ENCODE measurements around the gene FAR2.

DNA sequence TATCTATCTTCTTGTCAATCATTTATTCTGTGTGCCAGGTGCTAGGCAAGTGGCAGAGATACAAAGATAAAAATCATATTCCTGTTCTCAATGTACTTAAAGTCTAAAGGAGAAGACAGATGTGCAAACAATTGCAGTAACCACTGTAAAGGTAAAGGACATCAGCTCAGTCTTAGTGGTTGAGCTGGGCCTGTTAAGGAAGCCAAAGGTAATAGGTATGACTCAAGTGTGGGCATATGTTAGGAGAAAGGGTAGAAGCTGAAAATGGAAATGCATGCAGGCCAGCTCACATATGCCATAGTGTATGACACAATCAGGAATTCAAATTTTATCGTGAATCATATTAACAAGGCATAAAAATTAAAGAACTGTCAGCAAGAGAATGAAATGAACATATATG is 49.8 kb downstream of the FAR2 start:
- TF ChIP-seq, protein P1, sequence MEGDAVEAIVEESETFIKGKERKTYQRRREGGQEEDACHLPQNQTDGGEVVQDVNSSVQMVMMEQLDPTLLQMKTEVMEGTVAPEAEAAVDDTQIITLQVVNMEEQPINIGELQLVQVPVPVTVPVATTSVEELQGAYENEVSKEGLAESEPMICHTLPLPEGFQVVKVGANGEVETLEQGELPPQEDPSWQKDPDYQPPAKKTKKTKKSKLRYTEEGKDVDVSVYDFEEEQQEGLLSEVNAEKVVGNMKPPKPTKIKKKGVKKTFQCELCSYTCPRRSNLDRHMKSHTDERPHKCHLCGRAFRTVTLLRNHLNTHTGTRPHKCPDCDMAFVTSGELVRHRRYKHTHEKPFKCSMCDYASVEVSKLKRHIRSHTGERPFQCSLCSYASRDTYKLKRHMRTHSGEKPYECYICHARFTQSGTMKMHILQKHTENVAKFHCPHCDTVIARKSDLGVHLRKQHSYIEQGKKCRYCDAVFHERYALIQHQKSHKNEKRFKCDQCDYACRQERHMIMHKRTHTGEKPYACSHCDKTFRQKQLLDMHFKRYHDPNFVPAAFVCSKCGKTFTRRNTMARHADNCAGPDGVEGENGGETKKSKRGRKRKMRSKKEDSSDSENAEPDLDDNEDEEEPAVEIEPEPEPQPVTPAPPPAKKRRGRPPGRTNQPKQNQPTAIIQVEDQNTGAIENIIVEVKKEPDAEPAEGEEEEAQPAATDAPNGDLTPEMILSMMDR (IDR thresholded peaks at IDR 0.05): no peak
- no peak for TF ChIP-seq POLR2A (IDR thresholded peaks at IDR 0.05)
- no peak for TF ChIP-seq EP300 (IDR thresholded peaks at IDR 0.05)
